ENCODE results near the gene PSMC5.
"Not testable (repeated sequence)": the region's sequence is repeated elsewhere in the genome, so short reads cannot be mapped to it uniquely, and the experiment has no call there.

- TF ChIP-seq CTCF (IDR thresholded peaks at IDR 0.05; ENCODE audit: poor library complexity, severe bottlenecking); SMC3 (conservative IDR thresholded peaks at IDR 0.05; ENCODE audit: poor library complexity); EP300 (conservative IDR thresholded peaks at IDR 0.05; ENCODE audit: poor library complexity, severe bottlenecking); RAD21 (conservative IDR thresholded peaks at IDR 0.05); TAF1 (IDR thresholded peaks at IDR 0.05; ENCODE audit: low read depth): not testable (repeated sequence)
Measured at GRCh38 chr17:63881337-63881736, 54.1 kb downstream of the PSMC5 start.
